Measurements from ENCODE around the gene TMEM200B.

The TMEM200B gene

DNA sequence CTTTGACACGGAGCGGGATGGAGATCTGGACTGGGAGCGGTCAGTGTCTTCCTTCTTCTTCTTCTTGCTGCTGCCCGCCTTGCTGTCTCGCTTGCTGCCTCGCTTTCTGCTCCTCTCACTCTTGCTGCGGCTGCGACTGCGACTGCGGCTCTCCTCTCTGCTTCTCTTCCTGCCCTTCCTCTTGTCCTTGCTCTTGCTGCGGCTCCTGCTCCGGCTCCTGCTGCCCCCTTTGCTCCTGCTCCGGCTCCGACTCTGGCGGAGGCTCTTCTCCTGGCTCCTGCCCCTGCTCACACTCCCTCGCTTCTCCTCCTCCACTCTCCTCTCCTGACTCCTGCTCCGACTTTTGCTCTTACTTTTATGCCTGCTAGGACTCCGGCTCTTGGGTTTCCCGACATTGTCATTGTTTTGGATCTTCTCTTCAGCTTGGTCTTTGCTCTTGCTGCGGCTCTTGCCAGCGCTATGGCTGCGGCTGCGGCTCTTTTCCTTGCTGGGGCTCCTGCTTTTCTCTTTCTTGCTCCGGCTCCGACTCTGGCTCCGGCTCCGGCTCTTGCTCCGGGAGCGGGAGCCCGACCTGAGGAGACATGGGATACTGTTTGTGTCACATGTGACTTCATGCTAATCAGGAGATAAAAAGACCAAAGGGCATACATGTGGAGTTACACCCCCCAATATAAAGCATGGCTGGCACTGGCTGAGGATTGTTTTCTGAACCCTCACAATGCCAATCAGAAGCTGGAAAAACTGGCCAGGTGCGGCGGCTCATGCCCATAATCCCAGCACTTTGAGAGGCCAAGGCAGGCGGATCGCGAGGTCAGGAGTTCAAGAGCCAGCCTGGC, 25.2 kb upstream of the TMEM200B start:
- Histone ChIP-seq H3K4me3 (ENCODE audit: low read length) (no peak overlapping the region), H3K79me2 (ENCODE audit: low read length) (peaks cover 20% of the 10 kb centered on the region), H3K27ac (ENCODE audit: low read length) (no peak overlapping the region), H3K27me3 (replicated peaks; ENCODE audit: insufficient read depth, low read length) (no peaks in the 10 kb centered on the region), H3K4me2 (ENCODE audit: low read depth, low read length) (no peak overlapping the region), H3K4me1 (ENCODE audit: low read length) (no peaks in the 10 kb centered on the region), H2AFZ (ENCODE audit: low read length) (no peak overlapping the region), H3K9me3 (replicated peaks; ENCODE audit: insufficient read depth, low read length) (no peaks in the 10 kb centered on the region), H3K36me3 (replicated peaks; ENCODE audit: insufficient read depth, low read length) (peaks cover 34% of the 10 kb centered on the region), H3K9ac (ENCODE audit: low read length) (no peak overlapping the region), H3K9me2 (replicated peaks; ENCODE audit: insufficient read depth, low read length) (no peaks in the 10 kb centered on the region), H4K20me1 (ENCODE audit: insufficient read depth, low read length) (peaks cover 11% of the 10 kb centered on the region; the same call in 1 of the 2 replicates), H3F3A (ENCODE audit: insufficient read depth, low read length) (0 out of 2 replicates have a peak, but pooled peaks cover 3% of the 10 kb centered on the region)
- no peak for DNase-seq
- TF ChIP-seq EZH2phosphoT487 (IDR thresholded peaks at IDR 0.05; ENCODE audit: low read length) (no peak), EZH2 (optimal IDR thresholded peaks at IDR 0.05; ENCODE audit: low read depth, low read length) (no peak)
- TF ChIP-seq, protein P1, sequence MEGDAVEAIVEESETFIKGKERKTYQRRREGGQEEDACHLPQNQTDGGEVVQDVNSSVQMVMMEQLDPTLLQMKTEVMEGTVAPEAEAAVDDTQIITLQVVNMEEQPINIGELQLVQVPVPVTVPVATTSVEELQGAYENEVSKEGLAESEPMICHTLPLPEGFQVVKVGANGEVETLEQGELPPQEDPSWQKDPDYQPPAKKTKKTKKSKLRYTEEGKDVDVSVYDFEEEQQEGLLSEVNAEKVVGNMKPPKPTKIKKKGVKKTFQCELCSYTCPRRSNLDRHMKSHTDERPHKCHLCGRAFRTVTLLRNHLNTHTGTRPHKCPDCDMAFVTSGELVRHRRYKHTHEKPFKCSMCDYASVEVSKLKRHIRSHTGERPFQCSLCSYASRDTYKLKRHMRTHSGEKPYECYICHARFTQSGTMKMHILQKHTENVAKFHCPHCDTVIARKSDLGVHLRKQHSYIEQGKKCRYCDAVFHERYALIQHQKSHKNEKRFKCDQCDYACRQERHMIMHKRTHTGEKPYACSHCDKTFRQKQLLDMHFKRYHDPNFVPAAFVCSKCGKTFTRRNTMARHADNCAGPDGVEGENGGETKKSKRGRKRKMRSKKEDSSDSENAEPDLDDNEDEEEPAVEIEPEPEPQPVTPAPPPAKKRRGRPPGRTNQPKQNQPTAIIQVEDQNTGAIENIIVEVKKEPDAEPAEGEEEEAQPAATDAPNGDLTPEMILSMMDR (IDR thresholded peaks at IDR 0.05; ENCODE audit: low read length), result no peak

DNA sequence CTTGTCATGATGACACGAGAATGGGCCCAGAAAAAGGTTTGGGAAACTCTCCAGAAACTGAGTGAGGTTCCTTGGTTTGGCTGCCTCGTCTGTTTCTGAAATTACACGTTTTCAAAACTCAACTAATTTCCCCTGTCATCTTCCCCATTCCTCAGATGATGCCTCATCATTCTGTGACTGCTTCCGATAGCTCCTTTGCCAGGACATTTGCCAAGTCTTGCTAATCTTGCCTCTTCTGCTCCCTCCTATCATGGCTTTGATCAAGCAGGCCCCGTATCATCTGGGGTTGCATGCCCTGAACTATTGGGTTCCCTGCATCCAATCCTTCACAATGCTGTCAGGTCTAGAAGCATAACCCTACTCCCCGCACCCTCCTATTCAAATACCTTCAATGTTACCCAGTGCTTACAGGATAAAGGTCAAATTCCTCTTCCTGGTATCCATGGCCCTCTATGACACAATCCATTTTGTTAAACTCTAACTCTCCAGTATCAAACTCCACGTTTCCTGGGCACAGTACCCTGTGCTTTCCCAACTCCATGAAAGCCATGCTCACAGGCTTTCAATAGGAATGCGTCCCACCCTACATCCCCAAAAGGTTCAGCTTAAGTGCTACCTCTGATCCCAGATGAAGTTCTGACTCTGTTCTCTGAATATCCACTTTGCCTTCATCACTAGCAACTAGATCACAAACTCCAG, 22.2 kb upstream of the TMEM200B start:
- DNase-seq, result no peak
- Histone ChIP-seq H3K79me2 (ENCODE audit: low read length) (peaks cover 6% of the 10 kb centered on the region), H3K4me2 (ENCODE audit: low read depth, low read length) (no peak overlapping the region), H3K4me1 (ENCODE audit: low read length) (no peaks in the 10 kb centered on the region), H3K27ac (ENCODE audit: low read length) (no peak overlapping the region), H3F3A (ENCODE audit: insufficient read depth, low read length) (0 out of 2 replicates have a peak, but pooled peaks cover 3% of the 10 kb centered on the region), H3K27me3 (replicated peaks; ENCODE audit: insufficient read depth, low read length) (no peaks in the 10 kb centered on the region), H4K20me1 (ENCODE audit: insufficient read depth, low read length) (no peaks in the 10 kb centered on the region), H3K9me3 (replicated peaks; ENCODE audit: insufficient read depth, low read length) (no peaks in the 10 kb centered on the region), H2AFZ (ENCODE audit: low read length) (no peak overlapping the region), H3K9me2 (replicated peaks; ENCODE audit: insufficient read depth, low read length) (no peaks in the 10 kb centered on the region), H3K4me3 (ENCODE audit: low read length) (no peak overlapping the region), H3K9ac (ENCODE audit: low read length) (no peak overlapping the region), H3K36me3 (replicated peaks; ENCODE audit: insufficient read depth, low read length) (peaks cover 21% of the 10 kb centered on the region)
- TF ChIP-seq EZH2phosphoT487 (IDR thresholded peaks at IDR 0.05; ENCODE audit: low read length) (no peak), EZH2 (optimal IDR thresholded peaks at IDR 0.05; ENCODE audit: low read depth, low read length) (no peak)
- TF ChIP-seq, protein P1 (IDR thresholded peaks at IDR 0.05; ENCODE audit: low read length), result no peak

GRCh38 chr1:29144178-29144577, 20.5 kb upstream of the TMEM200B start:
- Histone ChIP-seq H3F3A (ENCODE audit: insufficient read depth, low read length) (0 out of 2 replicates have a peak, but pooled peaks cover 3% of the 10 kb centered on the region), H3K79me2 (ENCODE audit: low read length) (no peaks in the 10 kb centered on the region), H3K4me3 (ENCODE audit: low read length) (no peak overlapping the region), H3K9me2 (replicated peaks; ENCODE audit: insufficient read depth, low read length) (no peaks in the 10 kb centered on the region), H3K27ac (ENCODE audit: low read length) (no peak overlapping the region), H2AFZ (ENCODE audit: low read length) (no peak overlapping the region), H3K9ac (ENCODE audit: low read length) (no peak overlapping the region), H3K4me2 (ENCODE audit: low read depth, low read length) (no peak overlapping the region), H3K9me3 (replicated peaks; ENCODE audit: insufficient read depth, low read length) (no peaks in the 10 kb centered on the region), H4K20me1 (ENCODE audit: insufficient read depth, low read length) (no peaks in the 10 kb centered on the region), H3K36me3 (replicated peaks; ENCODE audit: insufficient read depth, low read length) (peaks cover 15% of the 10 kb centered on the region), H3K27me3 (replicated peaks; ENCODE audit: insufficient read depth, low read length) (no peaks in the 10 kb centered on the region), H3K4me1 (ENCODE audit: low read length) (no peaks in the 10 kb centered on the region)
- TF ChIP-seq EZH2phosphoT487 (IDR thresholded peaks at IDR 0.05; ENCODE audit: low read length) (no peak), EZH2 (optimal IDR thresholded peaks at IDR 0.05; ENCODE audit: low read depth, low read length) (no peak)
- TF ChIP-seq, protein P1 (IDR thresholded peaks at IDR 0.05; ENCODE audit: low read length), result no peak
- DNase-seq, result no peak
